HAP-1 (cell line): ENCODE measurements around the gene MPP7.
"Not testable (repeated sequence)": the region's sequence is repeated elsewhere in the genome, so short reads cannot be mapped to it uniquely, and the experiment has no call there.

ENCODE experiments used
- DNase-seq, 2 experiments: peaks; one replicate each; pipeline ENCODE4 v3.0.0-alpha.2; 2016 to 2020; ENCODE audit warnings: low spot score in 2 of 2
- H3K27me3 ChIP-seq: fragments of 250-450 bp; sonication (Bioruptor Pico); 2 replicates; pipeline ENCODE4 v1.5.1; 2020; ENCODE audit warnings: low read depth, mild to moderate bottlenecking, moderate library complexity
- H3K36me3 ChIP-seq: fragments of 250-450 bp; sonication (Bioruptor Pico); replicated peaks from 2 replicates; pipeline ENCODE4 v1.5.1; 2020; ENCODE audit warnings: mild to moderate bottlenecking
- H3K4me1 ChIP-seq: fragments of 250-450 bp; sonication (Bioruptor Pico); 2 replicates; pipeline ENCODE4 v1.5.1; 2020; ENCODE audit warnings: mild to moderate bottlenecking
- H3K4me3 ChIP-seq: fragments of 250-450 bp; sonication (Bioruptor Pico); 2 replicates; pipeline ENCODE4 v1.5.1; 2020; ENCODE audit warnings: mild to moderate bottlenecking, moderate library complexity
- H3K9me3 ChIP-seq: fragments of 250-450 bp; sonication (Bioruptor Pico); 2 replicates; pipeline ENCODE4 v1.5.1; 2020; ENCODE audit warnings: mild to moderate bottlenecking, moderate library complexity
- in situ Hi-C: fragments of 300-500 bp; cut with MboI; formaldehyde crosslinking; loops from 3 replicates; pipeline ENCODE4 v1.14.3; 2020; ENCODE audit warnings: low sequenced_read_pairs, inconsistent platforms, mixed read lengths

Gene MPP7

DNA sequence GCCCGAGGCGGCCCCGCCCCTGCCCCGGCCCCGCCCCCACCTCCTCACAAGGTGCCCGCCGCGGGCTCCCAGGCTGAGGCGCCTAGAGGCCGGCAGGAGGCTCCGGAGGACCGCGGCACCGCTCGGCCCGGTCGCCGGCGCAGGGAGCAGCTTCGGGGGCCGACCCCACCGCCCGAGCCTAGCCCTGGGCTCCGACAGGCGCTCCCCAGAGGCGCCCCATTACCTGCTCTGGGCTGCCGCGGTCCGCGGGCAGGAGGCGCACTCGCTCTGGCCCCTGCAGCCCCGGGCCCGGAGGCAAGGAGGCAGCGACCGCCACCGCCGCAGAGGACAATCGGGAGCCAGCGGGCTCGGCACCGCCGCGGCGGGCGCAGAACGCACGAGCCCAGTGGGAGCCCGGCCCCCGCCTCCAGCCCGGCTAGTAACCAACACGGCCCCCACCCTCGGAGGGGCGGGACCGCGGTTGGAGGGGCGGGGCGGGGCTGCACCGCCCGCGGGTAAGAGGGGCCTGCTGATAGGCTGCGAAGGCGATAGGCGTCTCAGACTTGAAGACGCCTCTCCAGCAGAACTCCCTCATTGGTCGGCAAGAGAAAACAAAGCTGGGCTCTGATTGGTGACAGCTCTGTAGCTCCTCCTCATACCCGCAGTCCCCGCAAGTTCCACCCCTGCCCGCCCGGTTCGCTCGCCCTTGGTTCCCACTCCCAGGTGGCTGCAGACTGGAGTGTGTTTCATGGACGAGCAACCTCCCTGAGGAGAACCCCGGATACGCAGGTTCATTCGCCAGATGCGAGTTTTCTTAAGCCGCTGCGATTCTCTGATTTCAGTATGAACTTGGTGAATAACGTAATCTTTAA, at the start of gene MPP7:
Gene MPP7 (minus strand): TSS at position 427 of the 851 bp plus-strand sequence. CDS start 64,460 bp downstream, outside the sequence.
- peaks cover 12% of the 10 kb centered on the region; the same call in 1 of the 2 replicates for H3K4me1 ChIP-seq
- peak; percentile 95 to 99 for DNase-seq
- no peaks in the 10 kb centered on the region for H3K36me3 ChIP-seq
- peak within 1 kb of the TSS; percentile 53 for H3K4me3 ChIP-seq
- peaks cover 38% of the 10 kb centered on the region for H3K27me3 ChIP-seq
- in situ Hi-C loops, result no loop called here
- no peaks in the 10 kb centered on the region for H3K9me3 ChIP-seq

DNA sequence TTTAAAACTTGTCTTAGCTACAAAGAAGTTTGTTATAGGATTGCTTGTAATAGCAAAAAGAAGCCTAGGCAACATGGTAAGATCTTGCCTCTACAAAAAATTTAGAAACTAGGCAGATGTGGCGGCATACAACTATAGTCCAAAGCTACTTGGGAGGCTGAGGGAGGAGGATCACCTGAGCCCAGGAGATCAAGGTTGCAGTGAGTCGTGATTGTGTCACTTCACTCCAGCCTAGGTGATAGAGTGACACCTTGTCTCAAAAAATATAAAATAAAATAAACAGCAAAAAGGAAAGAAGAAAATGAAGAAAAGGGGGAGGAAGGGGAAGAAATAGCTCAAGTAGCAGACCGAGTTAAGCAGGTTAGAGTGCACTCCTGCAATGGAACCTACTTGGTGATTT, 47.0 kb upstream of the MPP7 start:
- no peaks in the 10 kb centered on the region for H3K36me3 ChIP-seq
- in situ Hi-C loops, result no loop called here
- no peaks in the 10 kb centered on the region for H3K9me3 ChIP-seq
- peaks cover 5% of the 10 kb centered on the region; the same call in 1 of the 2 replicates for H3K27me3 ChIP-seq
- DNase-seq, result no peak
- no peak overlapping the region for H3K4me3 ChIP-seq
- H3K4me1 ChIP-seq, result no peaks in the 10 kb centered on the region

DNA sequence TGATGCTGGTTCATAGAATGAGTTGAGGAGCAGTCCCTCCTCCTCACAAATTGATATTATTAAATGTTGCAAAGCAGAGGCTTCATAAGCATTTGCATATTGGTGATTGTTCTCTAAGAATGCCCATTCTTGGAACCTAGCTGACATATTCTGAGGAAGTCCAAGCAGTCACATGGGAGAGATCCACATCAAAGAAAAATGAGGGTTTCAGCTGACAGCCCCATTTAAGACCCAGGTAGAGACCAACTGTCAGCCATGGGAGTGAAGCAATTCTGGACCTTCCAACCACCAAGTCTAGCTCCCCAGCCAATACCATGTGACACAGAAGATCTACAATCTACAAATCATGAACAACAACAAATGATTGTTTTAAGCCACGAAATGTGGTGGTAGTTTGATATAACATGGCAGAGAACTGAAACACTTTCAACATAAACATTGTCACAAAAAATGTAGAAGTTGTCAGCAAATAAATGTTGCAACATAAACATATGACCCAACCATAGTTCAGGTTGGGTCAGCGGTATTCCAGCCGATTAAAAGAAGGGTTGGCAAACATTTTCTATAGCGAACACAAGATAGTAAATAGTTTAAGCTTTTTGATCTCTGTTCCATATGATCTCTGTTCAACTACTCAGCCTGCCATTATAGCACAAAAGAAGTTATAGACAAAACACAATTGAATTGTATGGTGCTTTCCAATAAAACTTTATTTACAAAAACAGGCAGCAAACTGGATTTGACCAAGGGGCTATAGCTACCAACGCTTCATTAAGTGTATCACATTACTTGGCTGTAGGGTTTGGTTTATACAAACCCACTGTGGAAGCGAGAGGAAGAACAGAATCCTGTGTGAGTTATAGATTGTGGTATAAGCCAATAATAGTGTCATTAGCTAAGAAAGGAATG, 41.4 kb upstream of the MPP7 start:
- in situ Hi-C loops, result no loop called here
- no peaks in the 10 kb centered on the region for H3K27me3 ChIP-seq
- H3K4me1 ChIP-seq, result no peaks in the 10 kb centered on the region

DNA sequence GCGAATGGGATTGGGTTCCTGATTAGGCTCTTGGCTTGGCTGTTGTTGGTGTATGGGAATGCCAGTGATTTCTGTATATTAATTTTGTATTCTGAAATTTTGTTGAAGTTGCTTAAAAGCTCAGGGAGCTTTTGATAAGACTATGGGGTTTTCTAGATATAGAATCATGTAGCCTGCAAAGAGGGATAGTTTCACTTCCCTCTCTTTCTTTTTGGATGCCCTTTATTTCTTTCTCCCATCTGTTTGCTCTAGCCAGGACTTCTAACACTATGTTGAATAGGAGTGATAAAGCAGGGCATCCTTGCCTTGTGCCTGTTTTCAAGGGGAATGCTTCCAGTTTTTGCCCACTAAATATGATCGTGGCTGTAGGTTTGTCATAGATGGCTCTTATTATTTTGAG, 40.4 kb upstream of the MPP7 start:
- H3K27me3 ChIP-seq, result no peaks in the 10 kb centered on the region
- H3K4me1 ChIP-seq, result no peaks in the 10 kb centered on the region
- no peaks in the 10 kb centered on the region for H3K9me3 ChIP-seq
- in situ Hi-C loops, result no loop called here
- no peaks in the 10 kb centered on the region for H3K36me3 ChIP-seq
- no peak overlapping the region for H3K4me3 ChIP-seq
- no peak for DNase-seq

More for the DNA sequence above, 41.4 kb upstream of the MPP7 start:
- Histone ChIP-seq H3K4me3 (no peak overlapping the region), H3K36me3 (no peaks in the 10 kb centered on the region), H3K9me3 (no peaks in the 10 kb centered on the region)
- DNase-seq, result no peak

DNA sequence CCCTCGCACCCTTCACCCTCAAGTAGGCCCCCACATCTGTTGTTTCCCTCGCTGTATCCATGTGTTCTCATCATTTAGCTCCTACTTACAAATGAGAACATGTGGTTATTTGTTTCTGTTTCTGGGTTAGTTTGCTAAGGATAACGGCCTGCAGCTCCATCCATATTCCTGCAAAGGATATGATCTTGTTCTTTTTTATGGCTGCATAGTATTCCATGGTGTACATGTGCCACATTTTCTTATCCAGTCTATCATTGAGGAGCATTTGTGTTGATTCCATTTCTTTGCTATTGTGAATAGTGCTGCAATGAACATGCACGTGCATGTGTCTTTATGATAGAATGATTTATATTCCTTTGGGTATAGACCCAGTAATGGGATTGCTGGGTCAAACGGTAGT, 38.8 kb upstream of the MPP7 start:
- in situ Hi-C loops, result not testable (repeated sequence)

DNA sequence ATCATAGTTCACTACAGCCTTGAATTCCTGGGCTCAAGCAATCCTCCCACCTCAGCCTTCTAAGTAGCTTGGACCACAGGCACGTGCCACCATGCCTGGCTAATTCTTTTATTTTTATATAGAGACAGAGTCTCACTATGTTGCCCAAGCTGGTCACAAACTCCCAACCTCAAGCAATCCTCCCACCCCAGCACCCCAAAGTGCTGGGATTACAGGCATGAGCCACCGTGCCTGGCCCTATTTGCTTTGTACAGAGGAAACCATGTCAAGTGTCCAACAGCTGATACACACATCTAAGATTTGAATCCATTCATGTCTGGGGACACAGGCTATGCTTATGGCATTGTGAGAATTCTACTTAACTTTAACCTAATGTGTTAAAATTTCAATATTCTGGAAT, 29.9 kb upstream of the MPP7 start:
- Histone ChIP-seq H3K4me1 (peaks cover under 1% of the 10 kb centered on the region; the same call in 1 of the 2 replicates), H3K9me3 (no peaks in the 10 kb centered on the region), H3K4me3 (no peak overlapping the region), H3K36me3 (no peaks in the 10 kb centered on the region), H3K27me3 (no peaks in the 10 kb centered on the region)
- DNase-seq, result no peak
- in situ Hi-C loops, result no loop called here

More for the DNA sequence above, 38.8 kb upstream of the MPP7 start:
- H3K9me3 ChIP-seq, H3K4me1 ChIP-seq, H3K36me3 ChIP-seq, H3K4me3 ChIP-seq, H3K27me3 ChIP-seq, DNase-seq: not testable (repeated sequence)

DNA sequence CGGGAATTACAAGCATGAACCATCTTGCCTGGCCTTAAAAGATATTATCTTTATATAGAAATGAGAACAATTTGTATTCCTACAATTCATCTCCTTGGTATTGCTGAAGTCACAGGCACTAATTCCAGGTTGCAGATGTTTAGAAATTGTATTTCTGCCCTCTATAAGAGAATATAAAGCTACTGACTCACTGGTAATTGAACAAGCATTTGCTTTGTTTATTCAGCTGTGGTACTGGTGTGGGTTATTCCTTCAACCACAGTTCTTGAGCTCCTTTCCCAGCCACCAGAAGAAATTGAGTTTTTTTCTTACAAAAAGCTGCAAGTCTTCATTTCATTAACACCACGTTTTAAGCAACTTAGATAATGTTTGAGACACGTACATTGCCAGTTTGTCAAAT, 29.0 kb upstream of the MPP7 start:
- no peaks in the 10 kb centered on the region for H3K27me3 ChIP-seq
- no peak for DNase-seq
- no peak overlapping the region for H3K4me3 ChIP-seq
- H3K4me1 ChIP-seq, result peaks cover 7% of the 10 kb centered on the region
- no peaks in the 10 kb centered on the region for H3K36me3 ChIP-seq
- H3K9me3 ChIP-seq, result no peaks in the 10 kb centered on the region
- in situ Hi-C loops, result no loop called here

DNA sequence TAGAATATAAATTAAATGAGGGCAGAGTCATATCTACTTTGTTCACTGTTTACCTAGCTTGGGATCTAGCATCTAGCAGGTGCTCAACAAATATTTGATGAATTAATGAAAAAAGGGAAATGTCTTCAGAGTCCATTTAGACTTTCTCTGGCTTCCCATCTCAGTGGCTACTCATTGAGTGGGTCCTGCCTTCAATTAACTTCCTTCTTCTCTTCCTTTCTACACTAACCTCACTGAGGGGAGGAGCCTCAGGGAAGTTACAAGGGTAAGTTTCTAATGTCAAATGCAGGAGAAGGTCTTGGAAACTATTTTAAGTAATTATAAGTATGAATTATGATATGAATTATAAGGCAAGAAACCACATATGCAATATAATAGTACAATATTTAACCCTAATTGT, 28.2 kb upstream of the MPP7 start:
- Histone ChIP-seq H3K4me1 (peaks cover 9% of the 10 kb centered on the region), H3K4me3 (no peak overlapping the region), H3K36me3 (no peaks in the 10 kb centered on the region), H3K27me3 (no peaks in the 10 kb centered on the region), H3K9me3 (no peaks in the 10 kb centered on the region)
- no peak for DNase-seq
- in situ Hi-C loops, result no loop called here

GRCh38 chr10:28328346-28328745, 25.5 kb upstream of the MPP7 start:
- no peaks in the 10 kb centered on the region for H3K27me3 ChIP-seq
- H3K4me1 ChIP-seq, result peaks cover 9% of the 10 kb centered on the region
- no peaks in the 10 kb centered on the region for H3K36me3 ChIP-seq
- H3K9me3 ChIP-seq, result no peaks in the 10 kb centered on the region
- no peak overlapping the region for H3K4me3 ChIP-seq
- in situ Hi-C loops, result no loop called here
- no peak for DNase-seq

- in situ Hi-C loops, result no loop called here
- Histone ChIP-seq H3K27me3 (no peaks in the 10 kb centered on the region), H3K4me3 (no peak overlapping the region), H3K9me3 (no peaks in the 10 kb centered on the region), H3K4me1 (peaks cover 9% of the 10 kb centered on the region), H3K36me3 (no peaks in the 10 kb centered on the region)
- no peak for DNase-seq
Observed at GRCh38 chr10:28327491-28327880, 24.6 kb upstream of the MPP7 start.

DNA sequence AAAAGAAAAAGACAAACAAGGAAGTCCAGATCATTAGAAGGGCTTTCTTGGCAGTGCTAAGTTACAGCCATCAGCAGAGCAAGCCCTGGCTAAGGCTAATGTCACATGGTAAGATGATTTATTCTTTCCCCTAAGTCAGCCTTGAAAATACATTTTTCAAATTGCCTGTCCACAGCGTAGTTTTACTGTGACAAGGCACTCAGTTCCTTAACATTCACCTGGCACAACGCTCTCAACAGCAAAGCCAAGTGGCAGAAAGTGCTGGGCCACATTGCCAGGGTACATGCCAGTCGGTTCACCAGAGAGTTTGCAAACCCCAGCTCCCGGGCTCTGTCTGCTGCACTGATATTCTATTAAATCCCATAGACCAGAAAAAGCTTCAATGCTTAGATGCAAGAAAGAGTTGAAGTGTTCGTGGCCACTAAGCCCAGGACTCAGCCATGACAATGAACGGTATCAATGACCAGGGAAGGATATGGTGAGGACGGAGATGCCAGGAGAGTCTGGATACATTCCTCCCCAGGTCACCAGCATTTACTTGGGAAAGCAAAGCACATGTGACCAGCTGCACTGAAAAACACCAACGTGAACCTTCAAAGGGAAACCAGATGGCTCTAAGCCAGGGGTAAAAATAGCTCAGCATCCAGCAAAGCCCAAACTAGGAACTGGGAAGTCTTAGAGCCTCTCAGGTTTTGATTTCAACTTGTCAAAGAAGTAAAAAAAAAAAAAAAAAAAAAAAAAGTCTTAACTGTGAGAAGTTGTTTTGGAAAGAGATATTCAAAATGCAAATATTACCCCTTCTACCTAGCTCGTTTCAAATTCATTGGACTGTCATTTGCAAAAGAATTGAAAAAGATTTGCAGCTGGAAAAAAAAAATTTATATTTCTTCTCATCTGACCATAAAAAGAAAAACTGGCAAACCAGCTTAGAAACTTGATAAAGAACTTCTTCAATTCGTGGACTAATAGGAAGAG, 23.9 kb upstream of the MPP7 start:
- in situ Hi-C loops, result no loop called here
- Histone ChIP-seq H3K4me3 (no peak overlapping the region), H3K4me1 (peaks cover 9% of the 10 kb centered on the region), H3K9me3 (no peaks in the 10 kb centered on the region), H3K27me3 (no peaks in the 10 kb centered on the region), H3K36me3 (no peaks in the 10 kb centered on the region)
- peak in 1 of 2 experiments; percentile 23 for DNase-seq

DNA sequence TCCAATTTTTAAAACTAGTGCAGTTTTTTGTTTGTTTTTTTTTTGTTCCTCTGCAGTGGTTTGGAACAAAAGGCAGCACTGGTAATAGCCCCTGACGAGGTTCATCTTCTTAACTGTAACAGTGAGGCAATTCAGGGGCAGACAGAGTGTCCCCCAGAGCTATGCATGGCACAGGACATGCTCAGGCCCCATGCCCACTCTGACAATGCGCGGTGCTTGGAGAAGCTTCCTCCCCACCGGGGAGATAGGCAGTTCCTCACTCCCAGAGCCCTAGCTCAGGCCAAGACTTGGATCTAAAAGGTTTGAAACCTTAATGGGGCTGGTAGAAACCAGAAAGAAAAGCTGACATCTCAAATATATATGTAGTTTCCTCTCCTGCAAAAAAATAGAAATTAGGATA, 17.9 kb upstream of the MPP7 start:
- 0 out of 2 replicates have a peak, but pooled peaks cover 6% of the 10 kb centered on the region for H3K27me3 ChIP-seq
- in situ Hi-C loops, result no loop called here
- H3K36me3 ChIP-seq, result no peaks in the 10 kb centered on the region
- no peak for DNase-seq
- H3K4me1 ChIP-seq, result no peaks in the 10 kb centered on the region
- H3K9me3 ChIP-seq, result no peaks in the 10 kb centered on the region
- no peak overlapping the region for H3K4me3 ChIP-seq

GRCh38 chr10:28320090-28320489, 17.2 kb upstream of the MPP7 start:
- no peak for DNase-seq

More at GRCh38 chr10:28320090-28320489, 17.2 kb upstream of the MPP7 start:
- in situ Hi-C loops, result no loop called here
- Histone ChIP-seq H3K9me3 (no peaks in the 10 kb centered on the region), H3K36me3 (no peaks in the 10 kb centered on the region), H3K27me3 (0 out of 2 replicates have a peak, but pooled peaks cover 7% of the 10 kb centered on the region), H3K4me1 (no peaks in the 10 kb centered on the region), H3K4me3 (no peak overlapping the region)
